Hepatocyte (in vitro differentiated cells): ENCODE results near the gene SEC63. TPM values are rescaled to one million over a fixed set of nuclear protein-coding genes. Genes with fewer than 3 reads are reported as not detected.

Experiments
- DNase-seq: peaks from one replicate; pipeline ENCODE4 v3.0.0-alpha.2; 2016; ENCODE audit warnings: low spot score
- H2AFZ ChIP-seq: fragments of 200-600 bp; sonication (generic); 2 replicates; pipeline ENCODE4 v1.6.0; 2016; ENCODE audit warnings: antibody characterized with exemption, mild to moderate bottlenecking
- H3K27ac ChIP-seq: fragments of 200-600 bp; sonication (generic); 2 replicates; pipeline ENCODE4 v1.5.1; 2016; ENCODE audit warnings: mild to moderate bottlenecking
- H3K27me3 ChIP-seq: fragments of 200-600 bp; sonication (generic); 2 replicates; pipeline ENCODE4 v1.6.1; 2016
- H3K36me3 ChIP-seq: fragments of 200-600 bp; sonication (generic); replicated peaks from 2 replicates; pipeline ENCODE4 v1.5.1; 2016; ENCODE audit warnings: low read depth; ENCODE audit not compliant: insufficient read depth
- H3K4me1 ChIP-seq: fragments of 200-600 bp; sonication (generic); 2 replicates; pipeline ENCODE4 v1.5.1; 2016; ENCODE audit warnings: mild to moderate bottlenecking, moderate library complexity; ENCODE audit not compliant: insufficient read depth
- H3K4me2 ChIP-seq: fragments of 200-600 bp; sonication (generic); 2 replicates; pipeline ENCODE4 v1.6.0; 2016
- H3K4me3 ChIP-seq: fragments of 200-600 bp; sonication (generic); 2 replicates; pipeline ENCODE4 v1.5.1; 2016; ENCODE audit warnings: mild to moderate bottlenecking
- H3K79me2 ChIP-seq: fragments of 200-600 bp; sonication (generic); 2 replicates; pipeline ENCODE4 v1.6.0; 2017; ENCODE audit warnings: mild to moderate bottlenecking
- H3K9me2 ChIP-seq: fragments of 200-600 bp; sonication (generic); replicated peaks from 2 replicates; pipeline ENCODE4 v1.6.0; 2017; ENCODE audit warnings: mild to moderate bottlenecking; ENCODE audit not compliant: insufficient read depth
- H3K9me3 ChIP-seq: fragments of 200-600 bp; sonication (generic); 2 replicates; pipeline ENCODE4 v1.5.1; 2016; ENCODE audit warnings: low read depth, mild to moderate bottlenecking
- H4K20me1 ChIP-seq: fragments of 200-600 bp; sonication (generic); 2 replicates; pipeline ENCODE4 v1.6.0; 2016; ENCODE audit warnings: mild to moderate bottlenecking; ENCODE audit not compliant: insufficient read depth, poor library complexity, severe bottlenecking
- EZH2 ChIP-seq: fragments of 200-600 bp; sonication (generic); IDR thresholded peaks from 2 replicates; pipeline ENCODE4 v1.6.1; 2016; ENCODE audit warnings: antibody characterized with exemption, mild to moderate bottlenecking, borderline replicate concordance
- EZH2phosphoT487 ChIP-seq: fragments of 200-600 bp; sonication (generic); IDR thresholded peaks from one replicate; pipeline ENCODE4 v1.6.1; 2018; ENCODE audit warnings: antibody characterized with exemption, mild to moderate bottlenecking, low read depth, moderate library complexity; ENCODE audit not compliant: unreplicated experiment, severe bottlenecking
- WGBS: methylation state at CpG from one replicate; pipeline ENCODE4 v1.1.6; 2016; ENCODE audit warnings: low lambda C conversion rate; ENCODE audit errors: missing lambda C conversion rate; 5-methylcytosine and 5-hydroxymethylcytosine counted together
- polyA plus RNA-seq: library from polyadenylated mRNA; unstranded; fragments of >200 nt; fragmentation: Nextera tagmentation; extraction: Ambion mirVana; gene quantifications from 2 replicates; pipeline ENCODE4 v1.2.1, GENCODE V29; 2016
- total RNA-seq: library from RNA; depleted of rRNA; stranded (reverse); fragments of >200 nt; gene quantifications from 2 replicates; pipeline ENCODE4 v1.2.3, GENCODE V29; 2014
- TF ChIP-seq, protein P1 (sequence below): fragments of 200-600 bp; sonication (generic); IDR thresholded peaks from 2 replicates; pipeline ENCODE4 v1.5.1; 2016; ENCODE audit warnings: antibody characterized with exemption, mild to moderate bottlenecking; ENCODE audit not compliant: poor library complexity

SEC63 gene
- total and polyA plus RNA-seq, 2 experiments from 2014 or later: 36.6 to 131 TPM

DNA sequence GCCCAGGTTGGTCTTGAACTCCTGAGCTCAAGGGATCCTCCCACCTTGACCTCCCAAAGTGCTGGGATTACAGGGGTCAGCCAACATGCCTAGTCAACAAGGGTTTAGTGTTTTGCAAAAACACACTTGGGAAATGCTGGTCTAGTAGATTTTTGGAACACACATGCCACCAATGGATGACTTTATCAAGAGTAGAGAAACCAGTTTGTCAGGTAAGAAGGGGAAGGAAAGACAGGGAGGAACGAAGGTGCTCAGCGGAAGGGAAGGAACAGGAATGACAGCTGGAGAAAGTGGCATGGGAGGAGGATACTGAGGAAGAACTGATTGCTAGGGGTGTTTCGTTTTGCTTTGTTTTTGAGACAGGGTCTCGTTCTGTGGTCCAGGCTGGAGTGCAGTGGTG, 15.6 kb upstream of the SEC63 start:
- Histone ChIP-seq H3K79me2 (no peaks in the 10 kb centered on the region), H2AFZ (no peak overlapping the region), H3K4me3 (no peak overlapping the region), H3K9me2 (no peaks in the 10 kb centered on the region), H3K27me3 (no peaks in the 10 kb centered on the region), H4K20me1 (no peaks in the 10 kb centered on the region), H3K4me1 (peaks cover 10% of the 10 kb centered on the region), H3K4me2 (no peak overlapping the region), H3K27ac (no peak overlapping the region), H3K9me3 (no peaks in the 10 kb centered on the region), H3K36me3 (no peaks in the 10 kb centered on the region)
- WGBS: 68% methylated on average over 4 of the region's 4 CpGs
- no peak for DNase-seq
- TF ChIP-seq, protein P1, sequence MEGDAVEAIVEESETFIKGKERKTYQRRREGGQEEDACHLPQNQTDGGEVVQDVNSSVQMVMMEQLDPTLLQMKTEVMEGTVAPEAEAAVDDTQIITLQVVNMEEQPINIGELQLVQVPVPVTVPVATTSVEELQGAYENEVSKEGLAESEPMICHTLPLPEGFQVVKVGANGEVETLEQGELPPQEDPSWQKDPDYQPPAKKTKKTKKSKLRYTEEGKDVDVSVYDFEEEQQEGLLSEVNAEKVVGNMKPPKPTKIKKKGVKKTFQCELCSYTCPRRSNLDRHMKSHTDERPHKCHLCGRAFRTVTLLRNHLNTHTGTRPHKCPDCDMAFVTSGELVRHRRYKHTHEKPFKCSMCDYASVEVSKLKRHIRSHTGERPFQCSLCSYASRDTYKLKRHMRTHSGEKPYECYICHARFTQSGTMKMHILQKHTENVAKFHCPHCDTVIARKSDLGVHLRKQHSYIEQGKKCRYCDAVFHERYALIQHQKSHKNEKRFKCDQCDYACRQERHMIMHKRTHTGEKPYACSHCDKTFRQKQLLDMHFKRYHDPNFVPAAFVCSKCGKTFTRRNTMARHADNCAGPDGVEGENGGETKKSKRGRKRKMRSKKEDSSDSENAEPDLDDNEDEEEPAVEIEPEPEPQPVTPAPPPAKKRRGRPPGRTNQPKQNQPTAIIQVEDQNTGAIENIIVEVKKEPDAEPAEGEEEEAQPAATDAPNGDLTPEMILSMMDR: no peak
- no peak for TF ChIP-seq EZH2
- no peak for TF ChIP-seq EZH2phosphoT487

DNA sequence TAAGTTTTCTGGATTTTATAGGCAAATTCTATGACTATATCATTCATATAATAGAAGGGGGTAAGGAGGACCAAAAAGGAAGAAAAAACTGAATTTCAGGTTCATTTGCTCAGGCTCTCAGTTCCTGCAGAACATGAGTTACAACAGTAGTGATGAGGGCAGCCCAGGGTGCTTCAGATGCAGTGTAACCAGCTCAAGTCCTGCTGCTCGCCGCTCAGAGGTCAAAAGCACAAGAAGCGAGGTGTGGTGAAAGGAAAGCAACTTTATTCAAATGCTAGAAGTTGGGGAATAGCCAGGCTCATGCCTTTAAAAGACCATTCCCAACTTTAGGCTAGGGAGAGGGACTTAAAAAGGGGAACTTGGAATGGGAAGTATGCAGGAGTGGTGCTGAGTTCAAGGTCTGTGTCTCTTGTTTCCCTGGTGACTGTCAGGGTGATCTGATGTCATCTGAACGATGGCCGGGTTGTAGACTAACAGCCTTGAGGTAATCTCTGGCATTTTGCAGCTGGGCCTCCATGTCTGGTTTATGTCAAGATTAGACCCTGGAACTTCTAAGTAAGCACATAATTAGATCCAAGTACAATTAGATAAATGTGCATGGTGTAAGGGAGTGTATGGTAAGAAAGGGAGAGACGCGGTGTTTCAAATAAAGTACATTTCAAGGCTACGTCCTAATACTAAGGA, 14.5 kb upstream of the SEC63 start:
- TF ChIP-seq, protein P1: no peak
- TF ChIP-seq EZH2phosphoT487: no peak
- no peak for TF ChIP-seq EZH2
- Histone ChIP-seq H3K36me3 (no peaks in the 10 kb centered on the region), H3K9me3 (no peaks in the 10 kb centered on the region), H3K27me3 (no peaks in the 10 kb centered on the region), H3K4me3 (no peak overlapping the region), H3K9me2 (no peaks in the 10 kb centered on the region), H2AFZ (no peak overlapping the region), H3K4me1 (peaks cover 10% of the 10 kb centered on the region), H3K79me2 (no peaks in the 10 kb centered on the region), H3K4me2 (peak overlapping the region; percentile 4), H3K27ac (peak overlapping the region; percentile 53), H4K20me1 (no peaks in the 10 kb centered on the region)
- WGBS: 48% methylated on average over 8 of the region's 8 CpGs
- peak; percentile 43 for DNase-seq

DNA sequence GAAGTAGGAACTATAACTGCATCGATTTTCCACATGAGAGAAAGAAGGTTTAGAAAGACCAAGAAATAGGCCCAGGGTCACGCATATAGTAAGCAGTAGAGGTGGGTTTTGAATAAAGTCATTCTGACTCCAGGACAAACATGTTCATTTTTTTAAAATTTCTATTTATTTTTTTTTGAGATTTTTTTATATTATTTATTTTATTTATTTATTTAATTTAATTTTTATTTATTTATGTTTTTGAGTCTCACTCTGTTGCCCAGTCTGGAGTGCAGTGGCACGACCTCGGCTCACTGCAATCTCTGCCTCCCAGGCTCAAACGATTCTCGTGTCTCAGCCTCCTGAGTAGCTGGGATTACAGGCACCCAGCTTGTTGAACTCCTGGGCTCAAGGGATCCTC, 13.2 kb upstream of the SEC63 start:
- Histone ChIP-seq H3K9me3 (no peaks in the 10 kb centered on the region), H3K79me2 (no peaks in the 10 kb centered on the region), H3K9me2 (no peaks in the 10 kb centered on the region), H3K27ac (no peak overlapping the region), H3K36me3 (no peaks in the 10 kb centered on the region), H3K27me3 (no peaks in the 10 kb centered on the region), H2AFZ (no peak overlapping the region), H3K4me2 (no peak overlapping the region), H4K20me1 (no peaks in the 10 kb centered on the region), H3K4me3 (no peak overlapping the region), H3K4me1 (peaks cover 10% of the 10 kb centered on the region)
- 96% methylated on average over 6 of the region's 6 CpGs for WGBS
- TF ChIP-seq EZH2phosphoT487: no peak
- no peak for TF ChIP-seq EZH2
- TF ChIP-seq, protein P1: no peak
- DNase-seq: no peak
